IPS-18a (cell line): ENCODE results near the gene EIF4EBP3.
"Not testable (repeated sequence)": the region's sequence is repeated elsewhere in the genome, so short reads cannot be mapped to it uniquely, and the experiment has no call there.

Experiments used
- H3K27ac ChIP-seq: one replicate; pipeline ENCODE4 v1.5.1; 2013; ENCODE audit warnings: low read length
- H3K27me3 ChIP-seq: one replicate; pipeline ENCODE4 v1.6.1; 2013; ENCODE audit warnings: mild to moderate bottlenecking, low read length; ENCODE audit not compliant: control insufficient read depth, insufficient read depth
- H3K36me3 ChIP-seq: one replicate; pipeline ENCODE4 v1.6.1; 2013; ENCODE audit warnings: low read depth, low read length; ENCODE audit not compliant: control insufficient read depth
- H3K4me1 ChIP-seq: one replicate; pipeline ENCODE4 v1.6.1; 2013; ENCODE audit warnings: low read depth, low read length; ENCODE audit not compliant: control insufficient read depth
- H3K4me3 ChIP-seq: one replicate; pipeline ENCODE4 v1.5.1; 2013; ENCODE audit warnings: low read length
- H3K9ac ChIP-seq: one replicate; pipeline ENCODE4 v1.6.1; 2013; ENCODE audit warnings: mild to moderate bottlenecking, low read length, moderate library complexity
- H3K9me3 ChIP-seq: one replicate; pipeline ENCODE4 v1.6.1; 2013; ENCODE audit warnings: low read depth, low read length; ENCODE audit not compliant: control insufficient read depth

The EIF4EBP3 gene

GRCh38 chr5:140568443-140569063 is 21.1 kb downstream of the EIF4EBP3 start:
- Histone ChIP-seq H3K4me1 (peaks cover 4% of the 10 kb centered on the region), H3K36me3 (peaks cover 18% of the 10 kb centered on the region), H3K9me3 (no peaks in the 10 kb centered on the region), H3K27me3 (no peaks in the 10 kb centered on the region), H3K4me3 (no peak overlapping the region), H3K27ac (no peak overlapping the region), H3K9ac (no peak overlapping the region)

GRCh38 chr5:140569197-140569596 is 21.7 kb downstream of the EIF4EBP3 start:
- Histone ChIP-seq H3K27ac (no peak overlapping the region), H3K4me3 (no peak overlapping the region), H3K9me3 (no peaks in the 10 kb centered on the region)

GRCh38 chr5:140570058-140570457 is 22.6 kb downstream of the EIF4EBP3 start:
- Histone ChIP-seq H3K4me1 (no peaks in the 10 kb centered on the region), H3K27me3 (no peaks in the 10 kb centered on the region), H3K36me3 (peaks cover 18% of the 10 kb centered on the region), H3K9ac (no peak overlapping the region), H3K9me3 (no peaks in the 10 kb centered on the region), H3K4me3 (no peak overlapping the region), H3K27ac (no peak overlapping the region)

More at GRCh38 chr5:140569197-140569596, 21.7 kb downstream of the EIF4EBP3 start:
- H3K27me3 ChIP-seq: no peaks in the 10 kb centered on the region
- no peak overlapping the region for H3K9ac ChIP-seq
- no peaks in the 10 kb centered on the region for H3K4me1 ChIP-seq
- H3K36me3 ChIP-seq: peaks cover 18% of the 10 kb centered on the region

- H3K27ac ChIP-seq: no peak overlapping the region
- no peaks in the 10 kb centered on the region for H3K9me3 ChIP-seq
- H3K36me3 ChIP-seq: peaks cover 18% of the 10 kb centered on the region
- H3K4me1 ChIP-seq: no peaks in the 10 kb centered on the region
- H3K9ac ChIP-seq: no peak overlapping the region
- H3K4me3 ChIP-seq: no peak overlapping the region
- H3K27me3 ChIP-seq: no peaks in the 10 kb centered on the region
These were observed 23.0 kb downstream of the EIF4EBP3 start for GRCh38 chr5:140570488-140570887.

GRCh38 chr5:140571105-140571504 is 23.6 kb downstream of the EIF4EBP3 start:
- H3K4me3 ChIP-seq: no peak overlapping the region
- no peak overlapping the region for H3K27ac ChIP-seq
- no peaks in the 10 kb centered on the region for H3K9me3 ChIP-seq
- no peaks in the 10 kb centered on the region for H3K27me3 ChIP-seq
- H3K9ac ChIP-seq: no peak overlapping the region
- no peaks in the 10 kb centered on the region for H3K4me1 ChIP-seq
- peaks cover 18% of the 10 kb centered on the region for H3K36me3 ChIP-seq

GRCh38 chr5:140573683-140574082 is 26.2 kb downstream of the EIF4EBP3 start:
- Histone ChIP-seq H3K4me1 (no peaks in the 10 kb centered on the region), H3K36me3 (no peaks in the 10 kb centered on the region), H3K9ac (no peak overlapping the region), H3K27me3 (no peaks in the 10 kb centered on the region), H3K4me3 (no peak overlapping the region), H3K9me3 (no peaks in the 10 kb centered on the region), H3K27ac (no peak overlapping the region)

GRCh38 chr5:140574165-140574564 is 26.7 kb downstream of the EIF4EBP3 start:
- Histone ChIP-seq H3K4me1 (no peaks in the 10 kb centered on the region), H3K27ac (no peak overlapping the region), H3K4me3 (no peak overlapping the region), H3K27me3 (no peaks in the 10 kb centered on the region), H3K9me3 (no peaks in the 10 kb centered on the region), H3K36me3 (no peaks in the 10 kb centered on the region), H3K9ac (no peak overlapping the region)

GRCh38 chr5:140575309-140575708 is 27.8 kb downstream of the EIF4EBP3 start:
- Histone ChIP-seq H3K4me1 (no peaks in the 10 kb centered on the region), H3K9ac (no peak overlapping the region), H3K9me3 (no peaks in the 10 kb centered on the region), H3K27me3 (no peaks in the 10 kb centered on the region), H3K36me3 (no peaks in the 10 kb centered on the region), H3K27ac (no peak overlapping the region), H3K4me3 (no peak overlapping the region)

GRCh38 chr5:140576776-140577201 is 29.3 kb downstream of the EIF4EBP3 start:
- no peaks in the 10 kb centered on the region for H3K27me3 ChIP-seq
- H3K9ac ChIP-seq: no peak overlapping the region
- H3K9me3 ChIP-seq: no peaks in the 10 kb centered on the region
- H3K4me3 ChIP-seq: no peak overlapping the region
- no peaks in the 10 kb centered on the region for H3K4me1 ChIP-seq
- H3K27ac ChIP-seq: no peak overlapping the region
- no peaks in the 10 kb centered on the region for H3K36me3 ChIP-seq

- not testable (repeated sequence) for H3K27ac ChIP-seq, H3K4me3 ChIP-seq, H3K9ac ChIP-seq, H3K4me1 ChIP-seq, H3K9me3 ChIP-seq, H3K27me3 ChIP-seq, H3K36me3 ChIP-seq
These were observed 31.8 kb downstream of the EIF4EBP3 start for GRCh38 chr5:140579188-140579747.

- H3K9ac ChIP-seq: no peak overlapping the region
- H3K27ac ChIP-seq: no peak overlapping the region
- no peaks in the 10 kb centered on the region for H3K36me3 ChIP-seq
- H3K9me3 ChIP-seq: no peaks in the 10 kb centered on the region
- no peaks in the 10 kb centered on the region for H3K27me3 ChIP-seq
- H3K4me3 ChIP-seq: no peak overlapping the region
- no peaks in the 10 kb centered on the region for H3K4me1 ChIP-seq
These were observed 40.0 kb downstream of the EIF4EBP3 start for GRCh38 chr5:140587495-140587894.
